Measurements from ENCODE around the gene CHADL. TPM values are rescaled to one million over a fixed set of nuclear protein-coding genes. Genes with fewer than 3 reads are reported as not detected.

The CHADL gene
- total RNA-seq, 1 experiment from 2014 or later, result 0.33 TPM

DNA sequence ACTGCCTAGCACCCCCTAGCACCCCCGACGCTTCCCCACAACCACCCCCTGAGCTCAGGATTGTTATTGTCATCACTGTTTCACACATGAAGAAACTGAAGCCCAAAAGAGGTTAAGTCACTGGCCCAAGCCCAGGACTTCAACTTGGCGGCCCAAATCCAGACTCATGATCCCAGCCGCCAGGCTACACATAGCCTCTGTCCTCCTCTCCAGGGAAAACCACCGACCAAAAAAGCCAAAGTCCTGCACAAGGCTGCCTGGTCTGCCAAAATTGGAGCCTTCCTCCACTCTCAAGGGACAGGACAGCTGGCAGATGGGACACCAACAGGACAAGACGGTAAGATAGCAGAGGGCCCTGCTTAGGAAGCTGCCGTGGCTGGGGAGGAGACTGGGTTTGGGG lies 24.8 kb downstream of the CHADL start:
- POLR2A ChIA-PET, result no interaction called here

GRCh38 chr22:41215409-41215808 lies 25.3 kb downstream of the CHADL start:
- no peak for DNase-seq (ENCODE audit: low read depth, low spot score)
- BruUV-seq (replicated peaks), result no TSS peak
- intact Hi-C loops (cut with micrococcal nuclease; ENCODE audit: unreplicated experiment), result no loop called here
- Histone ChIP-seq H3K27ac (ENCODE audit: low read length) (no peak overlapping the region), H3K9me3 (ENCODE audit: control insufficient read depth, insufficient read depth, low read depth, low read length) (no peaks in the 10 kb centered on the region), H3K27me3 (ENCODE audit: control insufficient read depth, insufficient read depth, low read length) (no peaks in the 10 kb centered on the region), H3K36me3 (ENCODE audit: control insufficient read depth, insufficient read depth, low read length) (no peaks in the 10 kb centered on the region), H3K4me3 (ENCODE audit: low read depth in 2 of 2, low read length in 2 of 2) (no peak overlapping the region), H3K4me1 (ENCODE audit: control insufficient read depth, insufficient read depth, low read length) (no peaks in the 10 kb centered on the region)
- in situ Hi-C loops (cut with HindIII; ENCODE audit: low pct_unique_long_range_greater_than_20kb, low sequenced_read_pairs), result no loop called here
- ATAC-seq, result no peak
- POLR2A ChIA-PET, result no interaction called here
- CTCF ChIA-PET, result no interaction called here
- TF ChIP-seq TCF7L2 (IDR thresholded peaks at IDR 0.05; ENCODE audit: low read depth, low read length), result no peak
- TF ChIP-seq SIN3A (IDR thresholded peaks at IDR 0.05; ENCODE audit: borderline replicate concordance, insufficient read depth, low read depth, low read length), result no peak
- no peak for TF ChIP-seq POLR2AphosphoS5 (IDR thresholded peaks at IDR 0.05; ENCODE audit: low read depth, low read length)
- TF ChIP-seq, protein P1, sequence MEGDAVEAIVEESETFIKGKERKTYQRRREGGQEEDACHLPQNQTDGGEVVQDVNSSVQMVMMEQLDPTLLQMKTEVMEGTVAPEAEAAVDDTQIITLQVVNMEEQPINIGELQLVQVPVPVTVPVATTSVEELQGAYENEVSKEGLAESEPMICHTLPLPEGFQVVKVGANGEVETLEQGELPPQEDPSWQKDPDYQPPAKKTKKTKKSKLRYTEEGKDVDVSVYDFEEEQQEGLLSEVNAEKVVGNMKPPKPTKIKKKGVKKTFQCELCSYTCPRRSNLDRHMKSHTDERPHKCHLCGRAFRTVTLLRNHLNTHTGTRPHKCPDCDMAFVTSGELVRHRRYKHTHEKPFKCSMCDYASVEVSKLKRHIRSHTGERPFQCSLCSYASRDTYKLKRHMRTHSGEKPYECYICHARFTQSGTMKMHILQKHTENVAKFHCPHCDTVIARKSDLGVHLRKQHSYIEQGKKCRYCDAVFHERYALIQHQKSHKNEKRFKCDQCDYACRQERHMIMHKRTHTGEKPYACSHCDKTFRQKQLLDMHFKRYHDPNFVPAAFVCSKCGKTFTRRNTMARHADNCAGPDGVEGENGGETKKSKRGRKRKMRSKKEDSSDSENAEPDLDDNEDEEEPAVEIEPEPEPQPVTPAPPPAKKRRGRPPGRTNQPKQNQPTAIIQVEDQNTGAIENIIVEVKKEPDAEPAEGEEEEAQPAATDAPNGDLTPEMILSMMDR (IDR thresholded peaks at IDR 0.05), result no peak
- TF ChIP-seq, protein P2, sequence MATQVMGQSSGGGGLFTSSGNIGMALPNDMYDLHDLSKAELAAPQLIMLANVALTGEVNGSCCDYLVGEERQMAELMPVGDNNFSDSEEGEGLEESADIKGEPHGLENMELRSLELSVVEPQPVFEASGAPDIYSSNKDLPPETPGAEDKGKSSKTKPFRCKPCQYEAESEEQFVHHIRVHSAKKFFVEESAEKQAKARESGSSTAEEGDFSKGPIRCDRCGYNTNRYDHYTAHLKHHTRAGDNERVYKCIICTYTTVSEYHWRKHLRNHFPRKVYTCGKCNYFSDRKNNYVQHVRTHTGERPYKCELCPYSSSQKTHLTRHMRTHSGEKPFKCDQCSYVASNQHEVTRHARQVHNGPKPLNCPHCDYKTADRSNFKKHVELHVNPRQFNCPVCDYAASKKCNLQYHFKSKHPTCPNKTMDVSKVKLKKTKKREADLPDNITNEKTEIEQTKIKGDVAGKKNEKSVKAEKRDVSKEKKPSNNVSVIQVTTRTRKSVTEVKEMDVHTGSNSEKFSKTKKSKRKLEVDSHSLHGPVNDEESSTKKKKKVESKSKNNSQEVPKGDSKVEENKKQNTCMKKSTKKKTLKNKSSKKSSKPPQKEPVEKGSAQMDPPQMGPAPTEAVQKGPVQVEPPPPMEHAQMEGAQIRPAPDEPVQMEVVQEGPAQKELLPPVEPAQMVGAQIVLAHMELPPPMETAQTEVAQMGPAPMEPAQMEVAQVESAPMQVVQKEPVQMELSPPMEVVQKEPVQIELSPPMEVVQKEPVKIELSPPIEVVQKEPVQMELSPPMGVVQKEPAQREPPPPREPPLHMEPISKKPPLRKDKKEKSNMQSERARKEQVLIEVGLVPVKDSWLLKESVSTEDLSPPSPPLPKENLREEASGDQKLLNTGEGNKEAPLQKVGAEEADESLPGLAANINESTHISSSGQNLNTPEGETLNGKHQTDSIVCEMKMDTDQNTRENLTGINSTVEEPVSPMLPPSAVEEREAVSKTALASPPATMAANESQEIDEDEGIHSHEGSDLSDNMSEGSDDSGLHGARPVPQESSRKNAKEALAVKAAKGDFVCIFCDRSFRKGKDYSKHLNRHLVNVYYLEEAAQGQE (IDR thresholded peaks at IDR 0.05; ENCODE audit: insufficient read depth in 1 of 2, low read depth in 2 of 2, low read length in 1 of 2), result no peak

More for the DNA sequence above, 24.8 kb downstream of the CHADL start:
- CTCF ChIA-PET, result no interaction called here
- no TSS peak for BruUV-seq (replicated peaks)
- Histone ChIP-seq H3K36me3 (ENCODE audit: control insufficient read depth, insufficient read depth, low read length) (no peaks in the 10 kb centered on the region), H3K4me3 (ENCODE audit: low read depth in 2 of 2, low read length in 2 of 2) (no peak overlapping the region), H3K27ac (ENCODE audit: low read length) (no peak overlapping the region), H3K27me3 (ENCODE audit: control insufficient read depth, insufficient read depth, low read length) (no peaks in the 10 kb centered on the region), H3K4me1 (ENCODE audit: control insufficient read depth, insufficient read depth, low read length) (no peaks in the 10 kb centered on the region), H3K9me3 (ENCODE audit: control insufficient read depth, insufficient read depth, low read depth, low read length) (no peaks in the 10 kb centered on the region)
- in situ Hi-C loops (cut with HindIII; ENCODE audit: low pct_unique_long_range_greater_than_20kb, low sequenced_read_pairs), result no loop called here
- TF ChIP-seq, protein P1 (IDR thresholded peaks at IDR 0.05), result no peak
- TF ChIP-seq POLR2AphosphoS5 (IDR thresholded peaks at IDR 0.05; ENCODE audit: low read depth, low read length) (no peak), SIN3A (IDR thresholded peaks at IDR 0.05; ENCODE audit: borderline replicate concordance, insufficient read depth, low read depth, low read length) (no peak), TCF7L2 (IDR thresholded peaks at IDR 0.05; ENCODE audit: low read depth, low read length) (no peak)
- TF ChIP-seq, protein P2 (IDR thresholded peaks at IDR 0.05; ENCODE audit: insufficient read depth in 1 of 2, low read depth in 2 of 2, low read length in 1 of 2), result no peak
- ATAC-seq (no peak), DNase-seq (ENCODE audit: low read depth, low spot score) (no peak)
- intact Hi-C loops (cut with micrococcal nuclease; ENCODE audit: unreplicated experiment), result no loop called here
